ENCODE measurements around the gene CCDC88B.
A peak's percentile ranks its signal among the peaks of the same experiment; 100 is the strongest.

The CCDC88B gene

GRCh38 chr11:64343767-64344559 is 4.0 kb downstream of the CCDC88B start:
- no peak for DNase-seq

- no peak for DNase-seq
Measured at GRCh38 chr11:64344787-64345186, 4.8 kb downstream of the CCDC88B start.

GRCh38 chr11:64347193-64347867 is 7.3 kb downstream of the CCDC88B start:
- no peak for DNase-seq

- no peak for DNase-seq
Measured at GRCh38 chr11:64348383-64349024, 8.5 kb downstream of the CCDC88B start.

GRCh38 chr11:64349025-64349387 is 9.0 kb downstream of the CCDC88B start:
- no peak for DNase-seq

- no peak for DNase-seq
Measured at GRCh38 chr11:64349404-64349803, 9.4 kb downstream of the CCDC88B start.

GRCh38 chr11:64351136-64351631 is 11.2 kb downstream of the CCDC88B start:
- DNase-seq = no peak

- no peak for DNase-seq
Measured at GRCh38 chr11:64352099-64352994, 12.3 kb downstream of the CCDC88B start.

- no peak for DNase-seq
Measured at GRCh38 chr11:64352995-64353714, 13.2 kb downstream of the CCDC88B start.

- DNase-seq = no peak
Measured at GRCh38 chr11:64353715-64354506, 13.9 kb downstream of the CCDC88B start.

GRCh38 chr11:64355078-64355940 is 15.3 kb downstream of the CCDC88B start:
- DNase-seq = peak in 5 of 6 experiments; percentile 17 to 31 (median 19)

- DNase-seq = no peak
Measured at GRCh38 chr11:64356498-64357411, 16.8 kb downstream of the CCDC88B start.

- no peak for DNase-seq
Measured at GRCh38 chr11:64357446-64357845, 17.4 kb downstream of the CCDC88B start.

GRCh38 chr11:64357904-64358535 is 18.0 kb downstream of the CCDC88B start:
- no peak for DNase-seq

- no peak for DNase-seq
Measured at GRCh38 chr11:64358536-64358906, 18.5 kb downstream of the CCDC88B start.

- peak in 5 of 6 experiments; percentile 18 to 42 (median 21) for DNase-seq
Measured at GRCh38 chr11:64358907-64359711, 19.1 kb downstream of the CCDC88B start, which contains the start of gene RPS6KA4. TSS of gene RPS6KA4 (plus strand) at chr11:64359162. CDS start at chr11:64359236, 74 bp downstream.

- DNase-seq = peak in 3 of 6 experiments; percentile 29 to 45 (median 34)
Measured at GRCh38 chr11:64359712-64360445, 19.9 kb downstream of the CCDC88B start.
